Osteoblast (primary cell): ENCODE measurements around the gene LTN1. TPM values are rescaled to one million over a fixed set of nuclear protein-coding genes. Genes with fewer than 3 reads are reported as not detected.
A peak's percentile ranks its signal among the peaks of the same experiment; 100 is the strongest.
"Not testable (repeated sequence)": the region's sequence is repeated elsewhere in the genome, so short reads cannot be mapped to it uniquely, and the experiment has no call there.

ENCODE experiments used
- DNase-seq: peaks from one replicate; pipeline ENCODE4 v3.0.0; 2011; ENCODE audit warnings: low spot score, mixed read lengths; ENCODE audit not compliant: insufficient read length; ENCODE audit errors: missing footprints
- H2AFZ ChIP-seq: 2 replicates; pipeline ENCODE4 v1.6.0; 2011; ENCODE audit warnings: mild to moderate bottlenecking, low read length
- H3K27ac ChIP-seq: 2 replicates; pipeline ENCODE4 v1.5.1; 2011; ENCODE audit warnings: mild to moderate bottlenecking, low read depth, low read length, moderate library complexity
- H3K27me3 ChIP-seq: 2 replicates; pipeline ENCODE4 v1.6.0; 2012; ENCODE audit warnings: mild to moderate bottlenecking, control low read depth, inconsistent platforms, low read length, moderate library complexity; ENCODE audit not compliant: insufficient read depth
- H3K36me3 ChIP-seq: 2 replicates; pipeline ENCODE4 v1.5.1; 2011; ENCODE audit warnings: mild to moderate bottlenecking, low read length, control low read depth, moderate library complexity; ENCODE audit not compliant: insufficient read depth
- H3K4me1 ChIP-seq: 2 replicates; pipeline ENCODE4 v1.5.1; 2011; ENCODE audit warnings: mild to moderate bottlenecking, low read length, control low read depth, moderate library complexity; ENCODE audit not compliant: insufficient read depth
- H3K4me2 ChIP-seq: 2 replicates; pipeline ENCODE4 v1.6.0; 2011; ENCODE audit warnings: mild to moderate bottlenecking, low read length; ENCODE audit not compliant: insufficient read depth
- H3K4me3 ChIP-seq: fragments of 200-600 bp; sonication (generic); 3 replicates; pipeline ENCODE4 v1.5.1; 2012; ENCODE audit warnings: mild to moderate bottlenecking, low read length, inconsistent platforms; ENCODE audit not compliant: insufficient read depth
- H3K79me2 ChIP-seq: 2 replicates; pipeline ENCODE4 v1.6.0; 2012; ENCODE audit warnings: mild to moderate bottlenecking, low read length, control low read depth, inconsistent platforms; ENCODE audit not compliant: insufficient read depth
- H3K9me3 ChIP-seq: 2 replicates; pipeline ENCODE4 v1.5.1; 2011; ENCODE audit warnings: low read depth, low read length, control low read depth
- H4K20me1 ChIP-seq: 2 replicates; pipeline ENCODE4 v1.6.0; 2012; ENCODE audit warnings: mild to moderate bottlenecking, low read length, control low read depth; ENCODE audit not compliant: insufficient read depth
- total RNA-seq: library from RNA; depleted of rRNA; stranded (reverse); fragments of >200 nt; gene quantifications from 2 replicates; pipeline ENCODE4 v1.2.3, GENCODE V29; 2012
- TF ChIP-seq, protein P1 (sequence below): IDR thresholded peaks from 2 replicates; pipeline ENCODE4 v1.5.1; 2011; ENCODE audit warnings: mild to moderate bottlenecking, low read depth, low read length, moderate library complexity; ENCODE audit errors: extremely low read depth

Gene LTN1
- total RNA-seq, 1 donor, result 27.5 TPM

- no peak for DNase-seq
- Histone ChIP-seq H3K36me3 (peaks cover 33% of the 10 kb centered on the region), H3K9me3 (no peaks in the 10 kb centered on the region)
These were observed 56.6 kb downstream of the LTN1 start for GRCh38 chr21:28936036-28936435.

DNA sequence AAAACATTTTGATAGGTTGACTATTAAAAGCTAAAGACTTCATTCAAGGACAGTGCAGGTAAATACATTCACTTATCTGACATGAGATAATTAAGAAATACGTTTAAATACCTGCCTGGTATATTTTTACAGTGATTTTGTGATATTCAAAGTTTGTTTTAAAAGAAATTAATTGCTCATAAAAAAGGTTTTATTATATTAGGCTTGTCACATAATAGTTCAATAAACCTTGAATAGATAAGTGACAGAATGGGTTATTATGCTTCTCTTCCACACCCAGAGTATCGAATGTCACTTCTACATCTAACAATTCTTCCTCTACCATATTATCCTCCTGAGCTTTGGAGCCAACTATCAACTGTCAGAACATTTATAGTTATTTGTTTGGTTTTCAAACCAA lies 60.0 kb downstream of the LTN1 start:
- Histone ChIP-seq H4K20me1 (no peaks in the 10 kb centered on the region), H3K4me2 (no peak overlapping the region), H3K36me3 (peaks cover 37% of the 10 kb centered on the region), H3K79me2 (no peaks in the 10 kb centered on the region), H3K9me3 (no peaks in the 10 kb centered on the region), H3K4me1 (no peaks in the 10 kb centered on the region), H3K4me3 (no peak overlapping the region), H2AFZ (no peak overlapping the region), H3K27me3 (no peaks in the 10 kb centered on the region), H3K27ac (peak overlapping the region; percentile 13)
- no peak for DNase-seq
- TF ChIP-seq, protein P1, sequence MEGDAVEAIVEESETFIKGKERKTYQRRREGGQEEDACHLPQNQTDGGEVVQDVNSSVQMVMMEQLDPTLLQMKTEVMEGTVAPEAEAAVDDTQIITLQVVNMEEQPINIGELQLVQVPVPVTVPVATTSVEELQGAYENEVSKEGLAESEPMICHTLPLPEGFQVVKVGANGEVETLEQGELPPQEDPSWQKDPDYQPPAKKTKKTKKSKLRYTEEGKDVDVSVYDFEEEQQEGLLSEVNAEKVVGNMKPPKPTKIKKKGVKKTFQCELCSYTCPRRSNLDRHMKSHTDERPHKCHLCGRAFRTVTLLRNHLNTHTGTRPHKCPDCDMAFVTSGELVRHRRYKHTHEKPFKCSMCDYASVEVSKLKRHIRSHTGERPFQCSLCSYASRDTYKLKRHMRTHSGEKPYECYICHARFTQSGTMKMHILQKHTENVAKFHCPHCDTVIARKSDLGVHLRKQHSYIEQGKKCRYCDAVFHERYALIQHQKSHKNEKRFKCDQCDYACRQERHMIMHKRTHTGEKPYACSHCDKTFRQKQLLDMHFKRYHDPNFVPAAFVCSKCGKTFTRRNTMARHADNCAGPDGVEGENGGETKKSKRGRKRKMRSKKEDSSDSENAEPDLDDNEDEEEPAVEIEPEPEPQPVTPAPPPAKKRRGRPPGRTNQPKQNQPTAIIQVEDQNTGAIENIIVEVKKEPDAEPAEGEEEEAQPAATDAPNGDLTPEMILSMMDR, result no peak

More at GRCh38 chr21:28936036-28936435, 56.6 kb downstream of the LTN1 start:
- Histone ChIP-seq H3K4me3 (no peak overlapping the region), H4K20me1 (no peaks in the 10 kb centered on the region), H3K27me3 (no peaks in the 10 kb centered on the region), H2AFZ (no peak overlapping the region), H3K27ac (no peak overlapping the region), H3K79me2 (no peaks in the 10 kb centered on the region), H3K4me2 (no peak overlapping the region), H3K4me1 (peaks cover 2% of the 10 kb centered on the region)
- TF ChIP-seq, protein P1, result no peak

DNA sequence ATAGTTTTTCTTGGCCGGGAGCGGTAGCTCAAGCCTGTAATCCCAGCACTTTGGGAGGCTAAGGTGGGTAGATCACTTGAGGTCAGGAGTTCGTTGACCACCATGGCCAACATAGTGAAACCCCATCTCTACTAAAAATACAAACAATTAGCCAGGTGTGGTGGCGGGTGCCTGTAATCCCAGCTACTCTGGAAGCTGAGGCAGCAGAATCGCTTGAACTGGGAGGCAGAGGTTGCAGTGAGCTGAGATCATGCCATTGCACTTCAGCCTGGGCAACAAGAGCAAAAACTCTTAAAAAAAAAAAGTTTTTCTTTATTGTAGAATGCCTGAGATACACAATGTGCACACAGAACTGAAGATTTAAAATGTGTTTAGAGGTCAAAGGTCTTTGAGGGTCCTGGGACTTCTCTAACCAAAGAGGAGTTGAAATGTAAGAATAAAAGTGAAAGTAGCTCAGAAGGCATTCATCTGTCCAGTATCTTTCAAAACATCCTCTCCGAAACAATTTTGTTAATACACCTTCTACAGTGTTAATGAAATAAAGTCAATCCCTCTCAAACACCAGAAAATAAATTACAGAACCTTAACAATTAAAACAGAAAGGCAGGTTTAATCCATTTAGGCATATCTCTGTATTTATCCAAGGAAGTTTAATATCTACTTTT lies 60.8 kb downstream of the LTN1 start:
- not testable (repeated sequence) for DNase-seq, H3K27me3 ChIP-seq, H3K4me3 ChIP-seq, H2AFZ ChIP-seq, H3K79me2 ChIP-seq, H3K4me1 ChIP-seq, H3K9me3 ChIP-seq, H3K4me2 ChIP-seq, H4K20me1 ChIP-seq, H3K27ac ChIP-seq
- peaks cover 37% of the 10 kb centered on the region for H3K36me3 ChIP-seq

- no peaks in the 10 kb centered on the region for H3K4me1 ChIP-seq
- TF ChIP-seq, protein P1, result no peak
- H4K20me1 ChIP-seq, result no peaks in the 10 kb centered on the region
- peaks cover 16% of the 10 kb centered on the region for H3K36me3 ChIP-seq
- DNase-seq, result no peak
- no peak overlapping the region for H3K4me2 ChIP-seq
- H3K9me3 ChIP-seq, result no peaks in the 10 kb centered on the region
- H3K27me3 ChIP-seq, result no peaks in the 10 kb centered on the region
- H2AFZ ChIP-seq, result no peak overlapping the region
- no peak overlapping the region for H3K4me3 ChIP-seq
- no peak overlapping the region for H3K27ac ChIP-seq
- H3K79me2 ChIP-seq, result no peaks in the 10 kb centered on the region
These were observed 63.9 kb downstream of the LTN1 start for GRCh38 chr21:28928578-28929420.
